SHP77 (cell line): Measurements from ENCODE around the gene OXT.
"Not testable (repeated sequence)": the region's sequence is repeated elsewhere in the genome, so short reads cannot be mapped to it uniquely, and the experiment has no call there.

Source experiments
- DNase-seq, 2 experiments: peaks; one replicate each; lab custom pipeline; 2025; lab: John Stamatoyannopoulos, UW

Gene OXT

DNA sequence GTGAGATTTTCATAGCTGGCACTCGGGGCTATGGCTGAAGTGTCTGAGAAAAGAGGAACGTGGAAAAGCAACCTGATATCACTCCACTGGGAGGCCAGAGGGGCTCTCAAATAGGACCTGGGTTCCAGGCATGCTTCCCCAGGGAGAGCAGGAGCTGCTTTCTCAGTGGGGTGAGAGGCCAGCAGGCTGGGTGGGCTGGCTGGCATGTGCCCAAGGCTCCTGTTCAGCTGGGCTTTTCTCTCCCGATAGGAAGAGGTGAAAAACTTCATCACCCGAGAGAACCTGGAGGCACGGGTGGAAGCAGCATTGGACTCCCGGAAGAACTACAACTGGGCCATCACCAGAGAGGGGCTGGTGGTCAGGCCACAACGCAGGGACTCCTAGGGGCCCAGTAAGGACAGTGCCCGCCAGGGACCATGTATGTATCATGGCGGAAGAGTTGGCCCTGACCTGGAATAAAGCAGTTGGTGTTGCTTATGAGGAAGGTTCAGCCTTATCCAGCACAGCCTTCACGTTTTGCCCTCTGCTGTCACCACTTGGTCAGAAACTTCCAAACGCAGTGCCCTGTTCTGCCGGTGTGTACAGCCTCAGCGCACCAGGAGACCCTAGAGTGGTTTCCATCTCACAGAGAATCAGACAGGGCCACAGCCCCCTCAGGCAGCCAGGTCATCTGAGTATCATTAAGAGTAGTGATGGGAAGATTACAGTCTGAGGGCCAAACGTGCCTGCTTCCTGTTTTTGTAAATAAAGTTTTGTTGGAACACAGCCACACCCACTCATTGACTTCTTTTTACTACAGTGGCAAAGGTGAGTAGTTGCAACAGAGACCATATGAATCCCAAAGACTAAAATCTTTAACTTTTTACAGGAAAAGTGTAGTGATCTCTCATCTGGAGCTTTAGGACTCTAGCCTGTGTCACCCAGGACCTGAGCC is 23.7 kb upstream of the OXT start:
- no peak for DNase-seq

DNA sequence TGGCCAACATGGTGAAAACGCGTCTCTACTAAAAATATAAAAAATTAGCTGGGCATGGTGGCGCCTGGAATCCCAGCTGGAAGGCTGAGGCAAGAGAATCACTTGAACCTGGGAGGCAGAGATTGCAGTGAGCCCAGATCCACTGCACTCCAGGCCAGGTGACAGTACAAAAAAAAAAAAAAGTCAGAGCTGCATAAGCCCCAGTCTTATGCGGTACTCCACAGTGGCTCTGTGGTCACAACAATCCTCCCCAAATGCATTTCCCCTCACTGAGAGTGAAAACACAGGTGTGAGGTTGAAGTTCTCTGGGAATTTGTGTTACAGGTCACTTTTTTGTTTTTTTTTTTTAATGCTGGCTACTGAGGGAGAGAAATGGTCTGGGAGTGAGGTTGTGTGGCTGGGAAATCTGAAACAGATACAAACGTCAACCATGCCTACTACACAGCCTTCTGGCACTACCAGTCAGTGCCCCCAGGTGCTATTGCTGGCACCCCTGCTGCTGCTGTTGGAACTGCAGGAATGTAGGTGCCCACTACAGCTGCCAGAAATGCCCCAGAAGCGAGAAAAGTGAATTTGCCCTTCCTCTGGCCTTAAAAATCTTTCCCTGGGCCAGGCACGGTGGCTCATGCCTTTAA is 19.9 kb upstream of the OXT start:
- DNase-seq, result no peak

DNA sequence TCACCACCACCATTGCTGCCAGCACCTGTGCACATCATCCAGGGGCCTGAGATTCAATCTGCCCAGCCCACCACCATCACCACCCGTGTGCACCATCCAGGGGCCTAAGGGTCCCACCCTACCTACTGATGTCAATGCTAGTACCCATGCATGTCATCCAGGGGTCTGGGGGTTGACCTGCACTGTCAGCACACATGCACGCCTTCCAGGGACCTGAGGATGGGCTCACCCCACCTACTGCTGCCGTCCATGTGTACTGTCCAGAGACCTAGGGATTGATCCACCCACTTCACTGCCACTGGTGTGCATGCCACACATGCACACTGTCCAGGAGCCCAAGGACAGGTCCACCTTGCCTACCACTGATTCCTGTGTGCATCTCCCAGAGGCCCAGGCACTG is 11.9 kb upstream of the OXT start:
- DNase-seq, result no peak

DNA sequence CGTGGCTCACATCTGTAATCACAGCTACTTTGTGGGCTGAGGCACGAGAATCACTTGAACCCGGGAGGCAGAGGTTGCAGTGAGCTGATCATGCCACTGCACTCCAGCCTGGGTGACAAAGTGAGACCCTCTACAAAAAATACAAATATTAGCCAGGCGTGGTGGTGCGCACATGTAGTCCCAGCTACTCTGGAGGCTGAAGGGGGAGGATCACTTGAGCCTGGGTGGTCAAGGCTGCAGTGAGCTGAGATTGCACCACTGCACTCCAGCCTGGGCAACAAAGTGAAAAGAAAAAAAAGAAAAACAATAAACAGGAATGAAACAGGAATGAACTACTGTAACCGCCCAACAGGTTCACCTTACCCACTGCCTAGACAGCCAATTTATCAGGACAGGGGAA is 7.3 kb upstream of the OXT start:
- not testable (repeated sequence) for DNase-seq

DNA sequence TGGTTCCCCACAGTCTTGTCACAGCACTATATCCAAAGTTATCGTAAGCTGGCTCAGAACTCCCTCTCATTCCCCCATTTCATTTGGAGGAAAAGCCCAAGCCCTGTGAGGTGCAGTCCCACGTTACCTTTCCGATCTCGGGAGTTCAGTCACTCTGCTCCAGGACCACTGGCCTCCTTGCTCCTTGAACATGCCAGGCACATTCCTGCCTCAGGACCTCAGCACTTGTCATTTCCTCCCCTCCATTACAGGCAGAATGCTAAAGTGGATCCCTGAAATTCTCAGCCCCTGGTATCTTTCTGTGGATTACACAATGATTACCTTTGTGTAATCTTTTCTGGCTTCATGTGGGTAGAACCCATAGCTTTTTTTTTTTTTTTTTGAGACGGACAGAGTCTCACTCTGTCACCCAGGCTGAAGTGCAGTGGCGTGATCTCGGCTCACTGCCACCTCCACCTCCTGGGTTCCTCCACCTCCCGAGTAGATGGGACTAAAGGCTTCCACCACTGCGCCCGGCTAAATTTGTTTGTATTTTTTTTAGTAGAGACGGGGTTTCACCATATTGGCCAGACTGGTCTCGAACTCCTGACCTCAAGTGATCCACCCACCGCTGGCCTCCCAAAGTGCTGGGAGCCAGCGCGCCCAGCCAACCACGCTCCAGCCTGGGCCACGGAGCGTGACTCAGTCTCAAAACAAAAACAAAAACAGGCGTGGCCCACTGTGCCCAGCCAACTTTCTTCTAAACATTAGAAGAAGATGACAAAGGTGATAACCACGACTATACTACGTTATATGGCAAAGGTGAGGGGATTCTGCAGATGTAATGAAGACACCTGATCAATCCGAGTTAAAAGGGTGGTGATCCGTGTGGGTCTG is 4.0 kb upstream of the OXT start:
- no peak for DNase-seq

DNA sequence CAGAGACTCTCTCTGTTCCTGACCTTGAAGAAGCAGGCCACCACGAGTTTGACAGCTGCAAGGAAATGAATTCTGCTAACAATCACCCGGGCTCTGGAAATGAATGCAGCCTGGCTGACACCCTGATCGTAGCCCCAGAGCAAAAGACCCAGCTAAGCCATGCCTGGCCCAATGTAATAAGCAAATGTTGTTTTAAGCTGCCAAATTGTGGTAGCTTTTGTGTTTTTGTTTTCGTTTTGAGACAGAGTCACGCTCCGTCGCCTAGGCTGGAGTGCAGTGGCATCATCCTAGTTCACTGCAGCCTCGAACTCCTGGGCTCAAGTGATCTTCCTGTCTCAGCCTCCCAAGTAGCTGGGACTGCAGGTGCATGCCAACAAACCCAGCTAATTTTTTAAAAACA is 3.3 kb upstream of the OXT start:
- DNase-seq, result no peak

DNA sequence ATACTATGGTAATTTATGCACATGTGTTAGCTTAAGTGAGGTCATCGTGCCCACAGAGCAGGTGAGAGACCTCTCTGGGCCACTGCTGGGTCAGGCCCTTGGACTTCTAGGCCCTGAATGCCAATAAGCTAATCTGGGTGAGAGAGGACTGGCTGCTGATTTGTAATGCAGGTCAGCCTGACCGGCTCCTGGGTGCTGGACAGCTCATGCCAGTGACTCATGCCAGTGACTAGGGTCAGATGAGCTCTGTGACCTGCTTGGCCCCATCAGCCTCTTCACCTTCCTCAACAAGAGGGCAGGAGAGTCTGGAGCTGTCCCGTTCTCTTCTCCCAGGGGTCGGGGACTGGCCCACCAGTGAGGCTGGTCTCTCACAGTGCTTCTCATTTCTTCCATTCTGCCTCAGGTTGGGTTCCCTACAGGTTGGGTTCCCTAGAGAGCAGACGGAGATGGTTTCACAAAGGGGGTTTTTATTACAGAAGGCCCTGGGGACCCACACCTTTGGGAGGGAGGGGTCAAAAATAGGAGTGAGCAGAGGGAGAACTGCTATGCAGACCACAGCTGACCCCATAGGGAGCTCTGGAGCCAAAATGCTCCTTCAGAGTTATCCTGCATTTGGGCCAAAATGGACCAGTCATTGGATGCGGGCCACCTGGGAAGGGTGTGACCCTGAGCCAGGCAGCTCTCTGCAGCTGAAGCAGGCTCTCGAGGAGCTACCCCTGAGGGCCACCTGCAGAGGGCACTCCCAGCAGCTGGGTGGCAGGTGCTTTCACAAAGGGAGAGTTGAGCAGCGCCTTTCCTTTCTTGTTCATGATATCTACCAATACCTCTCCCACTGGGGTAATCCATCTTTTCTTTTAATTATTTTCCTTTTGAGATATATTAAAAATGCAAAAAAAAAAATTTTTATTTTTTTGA is 2.2 kb upstream of the OXT start:
- DNase-seq, result peak; percentile 20 to 77

DNA sequence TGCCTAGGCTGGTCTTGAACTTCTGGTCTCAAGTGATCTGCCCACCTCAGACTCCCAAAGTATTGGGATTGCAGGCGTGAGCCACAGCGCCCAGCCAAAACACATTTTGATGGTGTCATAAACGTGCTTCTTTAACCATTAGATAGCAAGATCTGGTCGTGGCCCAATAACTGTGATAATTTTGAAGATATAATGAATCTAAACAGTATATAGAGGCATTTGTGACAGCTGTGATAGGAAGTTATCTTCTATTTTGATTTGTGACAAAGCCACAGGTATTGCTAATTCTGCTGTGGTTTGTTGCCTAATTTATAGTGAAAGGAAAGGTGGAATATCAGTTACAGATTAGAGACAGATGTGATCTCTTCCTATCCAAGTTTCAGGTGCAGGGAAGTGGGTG is 695 bp upstream of the OXT start:
- no peak for DNase-seq

DNA sequence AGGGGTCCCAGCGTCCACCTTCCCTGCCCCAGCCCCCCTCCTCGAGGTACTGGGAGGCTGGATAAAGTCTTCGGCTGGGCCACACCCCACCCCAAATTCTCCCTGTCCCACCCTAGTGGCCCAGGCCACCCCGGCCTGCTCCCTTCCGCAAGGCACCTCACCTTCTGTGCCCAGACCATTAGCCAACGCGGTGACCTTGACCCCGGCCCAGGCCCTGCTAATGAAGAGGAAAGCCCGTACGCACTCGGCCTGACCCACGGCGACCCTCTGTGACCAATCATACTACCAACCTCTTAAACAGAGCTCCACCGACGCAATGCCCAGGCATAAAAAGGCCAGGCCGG is 182 bp upstream of the OXT start:
- no peak for DNase-seq

DNA sequence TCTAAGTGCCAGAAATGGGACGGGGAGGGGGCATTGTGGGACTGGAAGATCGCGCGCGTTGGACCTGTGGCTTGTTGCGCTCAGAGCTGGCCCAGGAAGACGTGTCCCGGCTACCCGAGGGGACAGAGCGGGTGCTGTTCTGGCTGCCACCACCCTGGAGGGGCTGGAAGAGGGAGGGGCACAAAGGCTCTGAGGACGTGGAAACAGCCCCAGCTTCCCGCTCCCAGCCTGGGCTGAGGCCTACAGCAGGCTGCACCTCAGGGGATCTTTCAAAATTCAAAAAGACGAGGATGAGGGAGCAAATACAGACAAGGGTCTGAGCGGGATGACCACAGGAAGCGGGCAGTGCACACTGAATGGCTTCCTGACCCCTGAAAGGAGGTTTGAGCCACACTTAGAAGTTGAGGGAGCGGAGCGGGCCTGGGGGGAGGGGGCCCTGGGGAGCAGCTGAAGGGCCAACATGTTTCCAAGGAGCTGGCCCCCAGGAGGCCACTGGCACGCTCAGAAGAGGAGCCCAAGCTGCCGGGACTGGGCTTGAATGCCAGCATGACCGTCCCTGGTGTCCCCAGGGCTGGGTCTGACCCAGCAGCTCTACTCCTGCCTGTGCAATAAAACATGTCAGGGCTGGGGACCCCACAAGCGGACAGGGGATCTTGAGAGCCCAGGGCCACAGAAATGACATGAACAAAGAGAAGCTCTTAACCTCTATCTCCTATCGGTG is 1.3 kb downstream of the OXT start:
- DNase-seq, result no peak

DNA sequence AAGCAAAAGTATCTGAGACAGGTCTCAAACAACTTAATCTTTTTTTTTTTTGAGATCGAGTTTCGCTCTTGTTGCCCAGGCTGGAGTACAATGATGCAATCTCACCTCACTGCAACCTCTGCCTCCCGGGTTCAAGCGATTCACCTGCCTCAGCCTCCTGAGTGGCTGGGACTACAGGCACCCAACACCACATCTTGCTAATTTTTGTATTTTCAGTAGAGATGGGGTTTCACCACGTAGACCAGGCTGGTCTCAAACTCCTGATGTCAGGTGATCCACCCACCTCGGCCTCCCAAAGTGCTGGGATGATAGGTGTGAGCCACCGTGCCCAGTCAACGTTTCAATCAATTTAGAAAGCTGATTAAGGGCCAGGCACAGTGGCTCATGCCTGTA is 1.8 kb downstream of the OXT start:
- not testable (repeated sequence) for DNase-seq

DNA sequence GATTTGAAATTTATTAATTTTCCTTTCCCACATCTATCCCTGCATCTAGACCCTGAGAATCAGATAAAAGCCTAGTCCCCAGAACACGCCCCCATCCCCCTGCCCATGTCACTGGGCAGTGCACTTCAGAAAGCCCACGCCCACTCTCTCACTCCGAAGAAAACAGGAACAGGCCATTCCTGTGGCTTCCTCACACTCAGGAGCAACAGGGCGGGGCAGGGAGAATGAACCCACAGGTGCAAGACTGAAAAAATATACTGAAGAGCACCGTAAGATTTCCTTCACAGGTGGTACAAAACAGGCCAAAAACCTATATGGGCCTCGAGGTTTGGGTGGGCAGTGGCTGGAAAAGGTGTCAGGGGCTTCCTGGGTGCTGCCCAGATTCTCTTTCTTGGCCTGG is 3.4 kb downstream of the OXT start:
- DNase-seq, result no peak

DNA sequence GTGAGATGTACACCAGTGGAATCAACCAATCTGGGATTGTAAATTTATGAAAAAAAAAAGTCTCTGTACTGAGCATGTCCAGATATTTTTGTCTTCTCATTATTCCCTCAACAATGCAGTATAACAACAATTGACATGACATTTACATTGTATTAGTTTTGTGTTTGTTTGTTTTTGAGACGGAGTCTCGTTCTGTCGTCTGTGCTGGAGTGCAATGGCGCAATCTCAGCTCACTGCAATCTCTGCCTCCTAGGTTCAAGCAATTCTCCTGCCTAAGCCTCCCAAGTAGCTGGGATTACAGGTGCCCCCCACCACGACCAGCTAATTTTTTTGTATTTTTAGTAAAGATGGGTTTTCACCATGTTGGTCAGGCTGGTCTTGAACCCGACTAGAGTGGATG is 3.9 kb downstream of the OXT start:
- not testable (repeated sequence) for DNase-seq

DNA sequence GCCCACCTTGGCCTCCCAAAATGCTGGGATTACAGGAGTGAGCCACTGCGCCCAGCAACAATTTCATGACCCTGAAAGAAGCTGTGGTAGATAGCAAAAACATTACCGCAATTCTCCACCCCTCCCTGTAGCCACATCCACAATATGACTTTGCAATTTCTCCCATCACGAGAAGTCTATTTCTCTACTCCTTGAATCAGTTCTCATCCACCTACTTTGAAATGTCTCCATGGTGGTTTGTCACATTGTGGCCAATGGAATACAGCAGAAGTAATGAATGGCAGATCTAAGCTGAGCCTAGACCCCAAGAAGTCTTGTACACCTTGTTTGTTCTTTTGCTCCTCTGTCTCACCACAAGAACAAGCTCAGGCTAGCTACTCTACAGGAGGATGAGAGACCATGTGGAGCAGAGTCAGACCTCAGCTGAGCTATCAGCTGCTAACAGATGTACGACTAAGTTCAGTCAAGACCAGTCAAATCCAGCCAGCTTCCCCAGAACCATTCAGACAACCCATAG is 6.3 kb downstream of the OXT start:
- no peak for DNase-seq

DNA sequence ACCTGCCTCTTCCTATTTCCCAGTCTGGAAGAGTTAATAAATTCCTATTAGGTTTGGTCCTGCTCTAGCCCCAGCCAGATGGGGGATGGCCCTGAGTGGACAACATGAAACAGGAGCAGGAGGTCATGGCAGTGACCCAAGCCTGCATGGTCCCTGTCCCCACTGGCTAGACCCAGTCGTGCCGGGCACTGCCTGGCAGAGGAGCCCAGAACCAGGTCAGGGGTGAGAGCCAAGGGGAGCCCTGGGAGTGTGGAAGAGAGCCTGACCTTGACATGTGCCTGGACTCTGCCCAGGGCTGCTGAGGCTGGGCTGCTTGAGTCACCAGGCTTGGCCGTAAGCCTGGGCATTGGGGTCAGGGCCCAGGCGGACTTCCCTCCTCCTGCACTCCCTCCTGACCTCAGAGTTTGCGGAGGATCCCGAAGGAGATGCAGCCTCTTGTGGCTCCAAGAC is 9.5 kb downstream of the OXT start:
- no peak for DNase-seq

DNA sequence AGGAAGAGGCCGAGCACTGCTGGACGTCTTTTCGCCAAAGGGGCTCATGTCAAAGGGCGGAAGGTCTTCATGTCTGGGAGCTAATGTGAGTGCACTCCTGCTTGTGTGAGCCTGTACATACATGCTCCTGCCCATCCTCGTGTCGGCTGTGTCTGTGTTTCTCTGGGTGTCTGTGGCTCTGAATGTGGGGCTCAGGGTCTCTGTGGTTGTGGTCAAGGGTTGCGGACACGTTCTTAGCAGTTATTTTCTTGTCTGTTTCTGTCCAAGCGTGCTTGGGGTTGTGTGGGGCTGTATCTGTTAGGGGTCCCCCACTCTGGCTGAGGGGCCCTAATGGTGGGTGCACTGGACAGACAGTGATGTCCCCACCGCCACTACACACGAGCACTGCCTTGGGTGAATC is 10.2 kb downstream of the OXT start:
- no peak for DNase-seq

DNA sequence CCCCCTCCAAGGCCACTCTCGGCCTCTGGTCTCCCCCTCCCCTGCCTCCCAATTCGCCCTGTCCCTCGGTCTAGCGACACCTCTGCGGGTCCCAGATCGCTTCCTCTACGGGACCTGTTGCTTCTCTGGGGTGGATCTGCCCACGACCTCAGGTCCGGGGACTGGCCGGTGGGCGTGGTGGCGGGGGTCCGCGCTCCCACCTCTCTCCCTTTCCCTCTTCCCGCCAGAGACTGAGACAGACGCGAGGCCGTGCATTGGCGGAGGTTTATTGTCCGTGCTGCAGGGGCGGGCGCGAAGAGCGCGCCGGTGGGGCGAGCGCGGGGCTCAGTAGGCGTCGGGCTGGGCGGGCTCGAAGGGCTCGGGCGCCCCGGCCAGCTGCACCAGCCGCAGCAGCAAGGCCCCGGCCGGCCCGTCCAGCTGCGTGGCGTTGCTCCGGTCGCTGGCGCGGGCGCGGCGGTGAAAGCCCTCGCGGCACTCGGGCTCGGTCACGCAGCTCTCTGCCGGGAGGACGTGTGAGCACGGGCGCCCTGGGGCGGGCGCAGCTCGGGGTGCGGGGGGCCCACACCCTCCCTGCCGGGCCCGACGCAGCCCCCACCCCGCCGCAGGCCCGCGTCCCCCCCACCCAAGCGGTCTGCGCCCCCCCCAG is 11.0 kb downstream of the OXT start:
- no peak for DNase-seq

DNA sequence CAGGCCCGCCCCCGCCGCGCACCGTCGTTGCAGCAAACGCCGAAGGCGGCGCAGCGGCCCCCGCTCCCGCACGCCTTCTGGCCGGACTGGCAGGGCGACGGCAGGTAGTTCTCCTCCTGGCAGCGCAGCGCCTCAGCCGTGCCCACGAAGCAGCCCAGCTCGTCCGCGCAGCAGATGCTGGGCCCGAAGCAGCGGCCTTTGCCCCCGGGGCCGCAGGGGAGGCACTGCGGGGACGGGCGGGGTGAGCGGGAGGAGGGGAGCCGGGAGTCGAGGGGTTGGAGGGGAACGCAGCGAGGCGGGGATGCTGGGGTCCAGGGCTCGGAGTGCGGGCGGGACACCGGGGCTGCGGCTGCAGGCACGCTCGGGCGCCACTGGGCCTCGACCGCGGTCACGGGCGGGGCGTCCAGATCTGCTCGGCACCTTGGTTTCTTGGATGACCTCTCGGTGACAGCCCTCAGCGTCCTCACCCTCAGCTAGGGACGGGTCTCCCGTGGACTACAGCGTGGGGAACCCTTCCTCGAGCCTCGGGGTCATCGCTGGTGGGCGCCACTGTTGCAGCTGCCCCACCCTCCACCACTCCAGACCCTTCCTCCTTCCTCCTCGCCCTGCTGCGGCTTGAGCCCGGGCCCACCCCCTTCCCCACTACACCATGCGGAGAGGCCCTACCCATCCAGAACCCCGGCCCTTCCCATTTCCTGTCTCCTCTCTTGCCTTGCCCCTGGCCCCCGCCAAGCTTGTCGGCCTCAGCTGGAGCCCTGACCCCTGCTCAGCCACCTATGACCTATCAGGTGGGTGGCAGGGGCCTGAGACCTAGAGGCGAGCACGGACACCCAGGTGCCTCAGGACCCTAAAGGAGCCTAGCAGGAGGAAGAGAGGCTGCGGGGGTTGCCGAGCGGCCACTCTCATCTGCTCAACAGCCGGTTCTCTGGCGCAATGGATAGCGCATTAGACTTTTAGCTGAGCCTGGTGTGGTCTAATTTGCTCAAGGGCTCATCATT is 11.8 kb downstream of the OXT start:
- DNase-seq, result no peak
